CD4-positive, alpha-beta T cell treated with Interleukin-10 for 1 hour (primary cell): Measurements from ENCODE around the gene B3GNT2.

Experiments used
- DNase-seq: peaks from one replicate; pipeline ENCODE4 v3.0.0-alpha.2; 2020

Gene B3GNT2

GRCh38 chr2:62206024-62206423 lies 10.1 kb downstream of the B3GNT2 start:
- no peak for DNase-seq

GRCh38 chr2:62207491-62207890 lies 11.6 kb downstream of the B3GNT2 start:
- DNase-seq, result no peak

GRCh38 chr2:62208074-62208757 lies 12.3 kb downstream of the B3GNT2 start:
- no peak for DNase-seq

- peak; percentile 58 for DNase-seq
Observed at GRCh38 chr2:62208758-62209114, 12.8 kb downstream of the B3GNT2 start.

GRCh38 chr2:62209427-62209991 lies 13.6 kb downstream of the B3GNT2 start:
- DNase-seq, result no peak

- no peak for DNase-seq
Observed at GRCh38 chr2:62215306-62216064, 19.6 kb downstream of the B3GNT2 start.

- DNase-seq, result no peak
Observed at GRCh38 chr2:62216113-62216512, 20.2 kb downstream of the B3GNT2 start.

GRCh38 chr2:62216616-62217015 lies 20.7 kb downstream of the B3GNT2 start:
- no peak for DNase-seq

GRCh38 chr2:62217421-62217820 lies 21.5 kb downstream of the B3GNT2 start:
- no peak for DNase-seq

GRCh38 chr2:62217970-62218369 lies 22.1 kb downstream of the B3GNT2 start:
- DNase-seq, result no peak

GRCh38 chr2:62219407-62220159 lies 23.7 kb downstream of the B3GNT2 start:
- DNase-seq, result no peak

- no peak for DNase-seq
Observed at GRCh38 chr2:62221141-62221540, 25.2 kb downstream of the B3GNT2 start.

GRCh38 chr2:62222171-62222570 lies 26.3 kb downstream of the B3GNT2 start:
- DNase-seq, result no peak

- peak; percentile 59 for DNase-seq
Observed at GRCh38 chr2:62222674-62223073, 26.8 kb downstream of the B3GNT2 start.

GRCh38 chr2:62224976-62225375 lies 29.1 kb downstream of the B3GNT2 start:
- DNase-seq, result no peak

- DNase-seq, result no peak
Observed at GRCh38 chr2:62227386-62228075, 31.6 kb downstream of the B3GNT2 start.

- DNase-seq, result no peak
Observed at GRCh38 chr2:62229082-62229605, 33.2 kb downstream of the B3GNT2 start.

GRCh38 chr2:62231541-62231940 lies 35.6 kb downstream of the B3GNT2 start:
- DNase-seq, result no peak

- no peak for DNase-seq
Observed at GRCh38 chr2:62234755-62235655, 39.1 kb downstream of the B3GNT2 start.

GRCh38 chr2:62236499-62236898 lies 40.6 kb downstream of the B3GNT2 start:
- no peak for DNase-seq

- no peak for DNase-seq
Observed at GRCh38 chr2:62238236-62238635, 42.3 kb downstream of the B3GNT2 start.

- no peak for DNase-seq
Observed at GRCh38 chr2:62240546-62240945, 44.6 kb downstream of the B3GNT2 start.
